GM12892 (cell line): ENCODE data around the gene C1orf94.

Experiments
- POLR2A ChIP-seq: IDR thresholded peaks from 2 replicates; pipeline ENCODE4 v1.6.1; 2011; ENCODE audit warnings: low read depth, low read length, control low read depth
- POLR2AphosphoS5 ChIP-seq: IDR thresholded peaks from 2 replicates; pipeline ENCODE4 v1.6.1; 2011; ENCODE audit warnings: low read depth, low read length, control low read depth

- TF ChIP-seq POLR2AphosphoS5 (no peak), POLR2A (no peak)
Measured at GRCh38 chr1:34165422-34165921, 11.2 kb upstream of the C1orf94 start.
